Measurements from ENCODE around the gene MRPS10.

Gene MRPS10

DNA sequence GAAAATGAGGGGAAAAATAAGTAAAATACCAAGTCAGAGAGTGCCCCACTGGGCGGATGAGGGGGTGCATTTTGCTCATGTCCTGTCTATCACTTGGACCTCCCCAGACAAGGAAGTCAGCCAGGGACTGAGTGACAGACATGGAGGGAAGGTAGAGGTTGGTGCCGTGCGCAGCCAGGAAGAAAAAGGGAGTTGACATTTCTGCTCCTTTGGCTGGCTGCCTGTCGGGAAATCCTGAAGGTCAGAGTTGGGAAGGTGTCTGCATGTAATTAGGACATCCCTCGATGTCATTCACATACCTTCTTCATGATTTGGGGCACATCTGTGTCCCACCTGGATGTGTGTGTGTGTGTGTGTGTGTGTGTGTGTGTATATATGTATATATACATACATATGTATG lies 35.6 kb downstream of the MRPS10 start:
- H3K4me3 ChIP-seq (ENCODE audit: low read depth, low read length): no peak overlapping the region
- TF ChIP-seq, protein P1, sequence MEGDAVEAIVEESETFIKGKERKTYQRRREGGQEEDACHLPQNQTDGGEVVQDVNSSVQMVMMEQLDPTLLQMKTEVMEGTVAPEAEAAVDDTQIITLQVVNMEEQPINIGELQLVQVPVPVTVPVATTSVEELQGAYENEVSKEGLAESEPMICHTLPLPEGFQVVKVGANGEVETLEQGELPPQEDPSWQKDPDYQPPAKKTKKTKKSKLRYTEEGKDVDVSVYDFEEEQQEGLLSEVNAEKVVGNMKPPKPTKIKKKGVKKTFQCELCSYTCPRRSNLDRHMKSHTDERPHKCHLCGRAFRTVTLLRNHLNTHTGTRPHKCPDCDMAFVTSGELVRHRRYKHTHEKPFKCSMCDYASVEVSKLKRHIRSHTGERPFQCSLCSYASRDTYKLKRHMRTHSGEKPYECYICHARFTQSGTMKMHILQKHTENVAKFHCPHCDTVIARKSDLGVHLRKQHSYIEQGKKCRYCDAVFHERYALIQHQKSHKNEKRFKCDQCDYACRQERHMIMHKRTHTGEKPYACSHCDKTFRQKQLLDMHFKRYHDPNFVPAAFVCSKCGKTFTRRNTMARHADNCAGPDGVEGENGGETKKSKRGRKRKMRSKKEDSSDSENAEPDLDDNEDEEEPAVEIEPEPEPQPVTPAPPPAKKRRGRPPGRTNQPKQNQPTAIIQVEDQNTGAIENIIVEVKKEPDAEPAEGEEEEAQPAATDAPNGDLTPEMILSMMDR (IDR thresholded peaks at IDR 0.05; ENCODE audit: low read depth, low read length): no peak
- no peak for TF ChIP-seq POLR2A (IDR thresholded peaks at IDR 0.05; ENCODE audit: extremely low read depth, insufficient read length)
- TF ChIP-seq, protein P2, sequence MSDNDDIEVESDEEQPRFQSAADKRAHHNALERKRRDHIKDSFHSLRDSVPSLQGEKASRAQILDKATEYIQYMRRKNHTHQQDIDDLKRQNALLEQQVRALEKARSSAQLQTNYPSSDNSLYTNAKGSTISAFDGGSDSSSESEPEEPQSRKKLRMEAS (IDR thresholded peaks at IDR 0.05; ENCODE audit: low read depth, low read length): no peak
- no peak for TF ChIP-seq MYC (IDR thresholded peaks at IDR 0.05; ENCODE audit: low read depth, low read length)
- DNase-seq (ENCODE audit: low read depth): no peak

DNA sequence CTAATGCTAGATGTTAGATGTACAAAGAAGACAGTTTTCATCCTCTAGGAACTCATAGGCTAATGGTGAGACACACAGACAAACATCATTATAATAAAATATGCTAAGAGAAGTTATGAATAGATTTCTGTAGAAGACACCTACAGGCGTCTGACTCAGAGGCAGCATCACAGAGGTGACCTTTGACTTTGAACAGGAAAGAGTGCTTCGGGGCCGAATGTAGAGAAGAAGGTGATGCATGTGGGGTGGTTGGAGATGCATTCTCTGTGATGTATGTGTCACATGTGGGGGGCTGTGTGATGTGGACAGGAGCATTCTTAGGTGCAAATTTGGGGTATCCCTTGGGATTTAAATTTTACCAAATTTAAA lies 37.7 kb downstream of the MRPS10 start:
- TF ChIP-seq MYC (IDR thresholded peaks at IDR 0.05; ENCODE audit: low read depth, low read length): no peak
- TF ChIP-seq, protein P2 (IDR thresholded peaks at IDR 0.05; ENCODE audit: low read depth, low read length): no peak
- no peak for TF ChIP-seq POLR2A (IDR thresholded peaks at IDR 0.05; ENCODE audit: extremely low read depth, insufficient read length)
- no peak for DNase-seq (ENCODE audit: low read depth)
- no peak overlapping the region for H3K4me3 ChIP-seq (ENCODE audit: low read depth, low read length)

DNA sequence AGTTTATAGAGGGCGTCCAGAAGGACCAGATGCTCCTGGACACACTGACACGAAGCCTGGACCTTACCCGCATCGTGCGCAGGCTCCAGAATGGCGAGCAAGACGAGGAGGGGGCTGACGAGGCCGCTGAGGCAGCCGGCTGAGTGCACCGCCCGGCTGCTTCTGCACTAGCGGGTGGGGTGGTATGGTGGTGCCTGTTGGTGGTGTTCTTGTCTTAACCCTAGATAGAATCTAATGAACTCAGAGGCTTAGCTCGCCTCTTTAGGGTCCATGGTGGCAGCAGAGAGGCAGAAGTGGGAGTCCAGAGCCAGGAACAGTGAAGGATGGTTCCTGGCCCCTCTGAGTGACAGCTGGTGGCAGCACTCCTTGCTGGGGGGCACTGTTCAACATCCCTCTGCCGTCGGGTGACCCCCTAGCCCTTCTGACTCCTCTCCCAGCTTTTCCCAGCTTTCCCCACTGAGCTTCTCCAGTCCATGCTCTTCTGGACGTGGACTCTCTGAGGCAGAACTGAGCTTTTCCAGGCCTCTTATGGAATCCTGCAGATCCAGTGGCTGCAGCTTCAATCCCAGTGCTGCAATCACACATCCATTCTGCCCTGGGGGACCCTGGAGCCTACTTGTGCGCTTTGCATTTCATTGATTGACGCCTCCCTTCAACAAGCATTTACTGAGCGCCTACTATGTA lies 38.3 kb downstream of the MRPS10 start:
- DNase-seq (ENCODE audit: low read depth): no peak
- TF ChIP-seq MYC (IDR thresholded peaks at IDR 0.05; ENCODE audit: low read depth, low read length) (no peak), POLR2A (IDR thresholded peaks at IDR 0.05; ENCODE audit: extremely low read depth, insufficient read length) (no peak)
- TF ChIP-seq, protein P1 (IDR thresholded peaks at IDR 0.05; ENCODE audit: low read depth, low read length): no peak
- TF ChIP-seq, protein P2 (IDR thresholded peaks at IDR 0.05; ENCODE audit: low read depth, low read length): no peak
- no peak overlapping the region for H3K4me3 ChIP-seq (ENCODE audit: low read depth, low read length)

DNA sequence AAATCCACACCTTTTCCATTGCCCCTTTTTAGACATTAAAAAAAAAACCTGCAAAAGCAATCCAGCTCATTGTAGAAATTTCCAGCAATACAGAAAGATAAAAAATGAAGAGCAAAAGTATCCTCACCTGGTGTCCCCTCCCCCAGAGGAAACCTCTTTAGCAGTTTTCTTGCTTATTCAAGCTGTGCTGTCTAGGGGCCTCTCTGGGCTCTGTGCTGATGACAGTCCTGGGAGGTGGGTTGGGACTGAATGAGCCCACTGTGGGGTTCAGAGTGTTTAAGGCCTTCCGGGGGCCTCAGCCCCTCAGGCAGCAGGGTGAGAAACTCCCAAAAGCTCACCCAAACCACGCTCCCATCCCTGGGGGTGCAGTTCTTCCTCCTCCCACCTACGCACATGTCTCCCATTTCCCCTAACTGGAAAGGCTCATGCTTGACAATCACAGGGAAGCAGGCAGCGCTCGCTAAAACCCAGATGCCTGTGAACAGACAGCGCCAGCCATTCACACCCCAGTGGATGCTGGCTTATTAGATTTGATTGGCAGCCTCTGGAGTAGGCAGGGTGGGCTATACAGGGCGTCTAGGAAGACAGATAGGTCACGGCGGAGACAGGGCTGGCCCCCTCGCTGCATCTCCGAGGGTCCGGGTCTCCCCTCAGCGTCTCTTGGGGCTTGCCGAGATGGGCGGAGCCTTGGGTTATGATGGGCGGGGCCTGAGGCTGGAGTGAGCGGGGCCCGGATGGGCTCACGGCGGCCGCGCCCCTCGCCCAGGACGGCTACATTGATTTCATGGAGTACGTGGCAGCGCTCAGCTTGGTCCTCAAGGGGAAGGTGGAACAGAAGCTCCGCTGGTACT lies 39.9 kb downstream of the MRPS10 start:
- no peak overlapping the region for H3K4me3 ChIP-seq (ENCODE audit: low read depth, low read length)
- TF ChIP-seq, protein P2 (IDR thresholded peaks at IDR 0.05; ENCODE audit: low read depth, low read length): no peak
- TF ChIP-seq, protein P1 (IDR thresholded peaks at IDR 0.05; ENCODE audit: low read depth, low read length): no peak
- no peak for TF ChIP-seq POLR2A (IDR thresholded peaks at IDR 0.05; ENCODE audit: extremely low read depth, insufficient read length)
- TF ChIP-seq MYC (IDR thresholded peaks at IDR 0.05; ENCODE audit: low read depth, low read length): no peak
- no peak for DNase-seq (ENCODE audit: low read depth)

DNA sequence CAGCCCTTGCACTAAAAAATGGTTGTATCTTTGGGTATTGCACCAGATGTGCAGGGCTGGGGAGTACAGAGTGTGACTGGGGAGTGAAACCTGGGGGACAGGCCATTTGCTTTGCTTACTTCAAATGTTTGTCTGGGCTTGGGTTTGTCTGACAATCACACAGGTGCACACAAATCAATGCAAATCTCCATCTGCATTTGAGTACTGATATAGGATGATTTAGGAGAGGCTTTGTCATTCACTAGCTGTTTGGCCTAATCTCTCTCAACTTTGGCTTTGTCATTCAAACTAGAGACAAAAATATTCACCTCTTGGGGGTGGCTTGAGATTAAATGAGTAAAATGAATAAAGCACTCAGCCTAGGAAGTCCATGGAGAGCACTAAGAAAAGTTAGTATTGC lies 40.7 kb downstream of the MRPS10 start:
- TF ChIP-seq MYC (IDR thresholded peaks at IDR 0.05; ENCODE audit: low read depth, low read length) (no peak), POLR2A (IDR thresholded peaks at IDR 0.05; ENCODE audit: extremely low read depth, insufficient read length) (no peak)
- no peak overlapping the region for H3K4me3 ChIP-seq (ENCODE audit: low read depth, low read length)
- DNase-seq (ENCODE audit: low read depth): no peak

DNA sequence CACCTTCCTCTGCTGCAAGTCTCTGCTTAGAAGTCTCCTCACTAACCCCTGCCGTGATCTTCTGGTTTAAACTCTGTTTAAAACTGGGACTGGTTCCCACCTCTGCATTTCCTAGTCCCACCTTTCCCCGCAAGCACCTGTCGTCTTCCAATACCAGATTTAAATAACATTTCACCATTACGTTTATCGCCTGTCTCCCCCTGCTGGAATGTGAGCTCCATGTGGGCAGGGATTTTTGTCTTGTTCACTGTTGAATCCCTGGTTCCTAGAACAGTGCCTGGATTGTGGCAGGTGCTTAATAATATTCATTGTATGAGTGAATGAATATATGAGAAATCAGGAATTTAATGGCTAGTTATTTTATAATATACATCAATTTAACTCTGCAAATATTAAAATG lies 41.8 kb downstream of the MRPS10 start:
- peak; percentile 28 for DNase-seq (ENCODE audit: low read depth)
- no peak overlapping the region for H3K4me3 ChIP-seq (ENCODE audit: low read depth, low read length)
- TF ChIP-seq POLR2A (IDR thresholded peaks at IDR 0.05; ENCODE audit: extremely low read depth, insufficient read length): no peak
- TF ChIP-seq, protein P1 (IDR thresholded peaks at IDR 0.05; ENCODE audit: low read depth, low read length): peak; percentile 39
